WI38 (cell line): ENCODE results near the gene RALGAPA2.

Experiments
- H3K4me3 ChIP-seq: 2 replicates; pipeline ENCODE4 v1.5.1; 2011; ENCODE audit warnings: low read depth, mild to moderate bottlenecking, control low read depth, low read length
- TF ChIP-seq, protein P1 (sequence below): IDR thresholded peaks from 2 replicates; pipeline ENCODE4 v1.5.1; 2012; ENCODE audit warnings: low read depth, mild to moderate bottlenecking, control low read depth, low read length

Gene RALGAPA2

DNA sequence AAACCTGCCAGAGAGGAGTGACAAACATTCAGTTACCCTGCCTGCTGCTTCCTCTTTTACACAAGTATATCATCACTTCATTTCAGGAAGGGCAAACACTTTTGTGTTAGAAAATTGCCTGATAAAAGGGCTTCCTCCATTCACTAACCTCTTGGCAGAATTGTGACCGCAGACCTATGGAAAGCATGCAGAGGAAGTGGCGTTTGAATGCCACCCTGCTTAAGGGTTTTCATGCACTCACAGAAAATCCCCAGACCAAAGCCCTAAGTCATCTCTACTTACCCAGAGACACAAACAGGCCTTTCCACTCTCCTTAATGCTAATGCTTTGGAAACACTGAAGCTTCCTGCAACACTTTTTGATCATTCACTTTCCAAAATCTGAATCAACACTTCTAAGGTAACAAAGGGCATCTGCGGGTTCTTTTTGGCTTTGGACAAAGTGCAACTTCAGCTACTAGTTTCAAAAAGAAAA lies 22.1 kb upstream of the RALGAPA2 start:
- H3K4me3 ChIP-seq, result no peak overlapping the region
- TF ChIP-seq, protein P1, sequence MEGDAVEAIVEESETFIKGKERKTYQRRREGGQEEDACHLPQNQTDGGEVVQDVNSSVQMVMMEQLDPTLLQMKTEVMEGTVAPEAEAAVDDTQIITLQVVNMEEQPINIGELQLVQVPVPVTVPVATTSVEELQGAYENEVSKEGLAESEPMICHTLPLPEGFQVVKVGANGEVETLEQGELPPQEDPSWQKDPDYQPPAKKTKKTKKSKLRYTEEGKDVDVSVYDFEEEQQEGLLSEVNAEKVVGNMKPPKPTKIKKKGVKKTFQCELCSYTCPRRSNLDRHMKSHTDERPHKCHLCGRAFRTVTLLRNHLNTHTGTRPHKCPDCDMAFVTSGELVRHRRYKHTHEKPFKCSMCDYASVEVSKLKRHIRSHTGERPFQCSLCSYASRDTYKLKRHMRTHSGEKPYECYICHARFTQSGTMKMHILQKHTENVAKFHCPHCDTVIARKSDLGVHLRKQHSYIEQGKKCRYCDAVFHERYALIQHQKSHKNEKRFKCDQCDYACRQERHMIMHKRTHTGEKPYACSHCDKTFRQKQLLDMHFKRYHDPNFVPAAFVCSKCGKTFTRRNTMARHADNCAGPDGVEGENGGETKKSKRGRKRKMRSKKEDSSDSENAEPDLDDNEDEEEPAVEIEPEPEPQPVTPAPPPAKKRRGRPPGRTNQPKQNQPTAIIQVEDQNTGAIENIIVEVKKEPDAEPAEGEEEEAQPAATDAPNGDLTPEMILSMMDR, result no peak

DNA sequence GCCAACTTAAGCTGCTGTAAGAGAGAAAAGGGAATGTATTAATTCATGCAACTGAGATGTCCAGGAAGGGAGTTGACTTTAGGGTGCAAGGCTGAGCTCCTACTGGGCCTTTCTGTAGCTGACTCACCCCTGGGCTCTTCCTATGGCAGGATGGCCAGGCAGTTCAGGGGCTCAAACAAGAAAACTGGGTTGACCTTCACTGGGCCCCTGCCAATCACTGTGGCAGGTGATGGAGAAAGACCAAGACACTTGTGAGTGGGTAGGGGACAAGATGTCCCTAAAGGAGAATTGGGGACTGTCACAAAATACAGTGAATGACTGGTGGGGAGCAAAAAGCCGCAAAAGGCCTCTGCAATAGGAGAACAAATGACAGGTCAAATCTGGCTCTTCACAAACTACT lies 21.5 kb upstream of the RALGAPA2 start:
- TF ChIP-seq, protein P1, result no peak
- H3K4me3 ChIP-seq, result no peak overlapping the region

DNA sequence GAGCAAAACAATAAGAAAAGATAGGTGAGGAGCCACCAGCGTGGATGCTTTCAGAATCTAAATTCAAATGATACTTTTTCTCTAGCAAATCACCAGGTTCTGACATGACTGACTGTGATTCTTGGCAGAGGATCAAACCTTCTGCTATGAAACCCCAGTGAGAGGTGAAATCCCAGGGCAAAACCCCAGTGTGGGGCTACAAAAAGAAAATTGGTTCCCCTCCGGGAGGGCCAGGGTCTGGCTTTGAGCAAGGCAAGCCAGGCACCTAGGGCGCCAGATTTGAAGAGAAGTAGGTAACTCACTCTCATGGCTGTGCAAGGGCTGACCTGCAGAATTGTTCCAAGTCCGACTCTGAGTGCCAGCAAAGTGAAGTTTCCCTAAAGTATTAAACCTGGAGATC lies 20.2 kb upstream of the RALGAPA2 start:
- H3K4me3 ChIP-seq, result no peak overlapping the region
- TF ChIP-seq, protein P1, result no peak

DNA sequence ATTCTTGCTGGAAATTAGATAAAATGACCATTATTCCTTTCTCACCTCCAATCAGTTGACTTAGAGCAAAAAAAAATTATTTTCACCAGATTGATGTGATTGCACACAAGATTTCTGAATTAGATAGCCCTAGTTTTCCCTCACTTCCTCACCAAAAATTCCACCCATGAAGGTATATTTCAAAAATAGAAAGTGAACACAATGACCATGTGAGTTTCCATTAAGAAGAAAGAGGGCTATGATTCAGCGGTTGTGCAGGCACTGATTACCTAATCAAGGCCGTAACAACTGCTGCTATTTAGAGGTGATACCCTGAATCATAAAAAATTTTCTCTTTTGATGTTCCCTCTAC lies 19.5 kb upstream of the RALGAPA2 start:
- TF ChIP-seq, protein P1, result no peak

DNA sequence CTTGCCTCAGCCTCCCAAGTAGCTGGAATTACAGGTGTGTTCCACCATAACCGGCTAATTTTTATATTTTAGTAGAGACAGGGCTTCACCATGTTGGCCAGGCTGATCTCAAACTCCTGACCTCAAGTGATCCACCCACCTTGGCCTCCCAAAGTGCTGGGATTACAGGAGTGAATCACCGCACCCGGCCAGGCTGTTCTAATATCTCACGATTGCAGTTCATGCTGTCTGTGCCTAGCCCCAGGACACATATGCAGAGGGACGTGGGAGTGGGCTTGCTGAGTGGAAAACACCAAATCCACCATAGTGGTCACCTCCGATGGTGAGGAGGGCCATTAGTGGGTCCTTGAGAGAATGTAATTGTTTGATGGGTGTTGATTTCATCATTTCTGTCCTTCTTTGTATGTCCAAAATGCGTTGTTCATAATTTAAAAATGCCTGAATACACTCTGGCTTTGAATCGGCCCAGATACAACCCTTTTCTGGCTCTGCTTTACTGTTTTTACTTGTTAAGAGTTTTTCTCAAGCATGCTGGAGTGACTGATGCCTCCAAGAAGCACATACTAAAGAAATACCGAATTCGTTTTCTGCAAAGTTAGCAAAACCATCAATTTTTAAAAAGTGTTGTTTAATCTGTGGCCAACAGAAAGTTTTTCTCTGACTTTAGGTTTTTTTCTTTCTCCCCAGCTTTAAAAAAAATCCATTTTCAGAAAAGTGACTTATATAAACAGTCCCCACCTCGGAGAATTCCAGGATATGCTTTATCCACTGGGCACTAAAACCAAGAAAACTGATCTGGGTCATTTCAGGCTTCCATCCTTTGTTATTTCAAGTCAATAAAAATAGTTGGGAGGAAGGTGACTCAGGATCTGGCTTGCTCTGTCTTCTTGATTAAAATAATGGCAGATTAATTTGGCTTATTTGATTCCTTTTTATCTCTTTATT lies 18.8 kb upstream of the RALGAPA2 start:
- no peak overlapping the region for H3K4me3 ChIP-seq
- TF ChIP-seq, protein P1, result no peak

More for the DNA sequence above, 19.5 kb upstream of the RALGAPA2 start:
- no peak overlapping the region for H3K4me3 ChIP-seq

DNA sequence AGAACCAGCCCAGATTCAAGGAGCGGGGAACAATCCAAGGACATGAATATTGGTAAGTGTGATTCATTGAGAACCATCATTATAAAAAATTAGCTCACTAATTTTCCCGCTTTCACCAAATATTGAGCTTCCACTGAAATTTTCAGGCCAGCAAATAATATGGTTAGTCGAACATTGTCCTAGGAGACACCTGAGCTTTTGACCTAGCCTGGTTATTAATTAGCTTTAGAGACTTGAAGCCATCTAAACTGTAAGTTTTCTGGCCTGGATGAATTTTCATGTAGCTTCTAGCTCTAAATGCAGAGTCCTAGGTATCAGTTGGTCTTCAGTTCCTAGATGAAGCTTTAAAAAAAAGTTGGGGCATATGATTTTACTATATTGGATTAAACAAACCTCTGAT lies 17.1 kb upstream of the RALGAPA2 start:
- TF ChIP-seq, protein P1, result no peak

DNA sequence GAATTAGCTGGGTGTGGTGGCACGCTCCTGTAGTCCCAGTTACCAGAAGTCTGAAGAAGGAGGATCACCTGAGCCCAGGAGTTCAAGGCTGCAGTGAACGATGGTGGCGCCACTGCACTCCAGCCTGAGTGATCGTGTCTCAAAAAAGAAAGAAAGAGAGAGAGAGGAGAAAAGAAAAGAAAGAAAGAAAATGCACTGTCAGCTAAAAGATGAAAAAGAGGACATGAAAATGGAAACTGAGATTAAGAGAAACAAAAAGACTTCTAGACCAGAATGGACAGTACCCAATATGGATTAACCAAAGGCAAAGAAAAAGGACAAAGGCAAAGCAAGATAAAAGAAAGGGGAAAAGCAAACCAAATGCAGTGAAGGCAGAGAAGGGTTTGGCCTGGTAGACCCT lies 9.0 kb upstream of the RALGAPA2 start:
- H3K4me3 ChIP-seq, result no peak overlapping the region
- TF ChIP-seq, protein P1, result no peak

More for the DNA sequence above, 17.1 kb upstream of the RALGAPA2 start:
- no peak overlapping the region for H3K4me3 ChIP-seq
